ENCODE measurements around the gene RNU1-2. TPM values are rescaled to one million over a fixed set of nuclear protein-coding genes. Genes with fewer than 3 reads are reported as not detected.
A peak's percentile ranks its signal among the peaks of the same experiment; 100 is the strongest.
"Not testable (repeated sequence)": the region's sequence is repeated elsewhere in the genome, so short reads cannot be mapped to it uniquely, and the experiment has no call there.

Gene RNU1-2
- total and polyA plus RNA-seq, 7 experiments from 2014 or later: 2,341 to 4,458 (median 3,337) TPM; not detected in 2

DNA sequence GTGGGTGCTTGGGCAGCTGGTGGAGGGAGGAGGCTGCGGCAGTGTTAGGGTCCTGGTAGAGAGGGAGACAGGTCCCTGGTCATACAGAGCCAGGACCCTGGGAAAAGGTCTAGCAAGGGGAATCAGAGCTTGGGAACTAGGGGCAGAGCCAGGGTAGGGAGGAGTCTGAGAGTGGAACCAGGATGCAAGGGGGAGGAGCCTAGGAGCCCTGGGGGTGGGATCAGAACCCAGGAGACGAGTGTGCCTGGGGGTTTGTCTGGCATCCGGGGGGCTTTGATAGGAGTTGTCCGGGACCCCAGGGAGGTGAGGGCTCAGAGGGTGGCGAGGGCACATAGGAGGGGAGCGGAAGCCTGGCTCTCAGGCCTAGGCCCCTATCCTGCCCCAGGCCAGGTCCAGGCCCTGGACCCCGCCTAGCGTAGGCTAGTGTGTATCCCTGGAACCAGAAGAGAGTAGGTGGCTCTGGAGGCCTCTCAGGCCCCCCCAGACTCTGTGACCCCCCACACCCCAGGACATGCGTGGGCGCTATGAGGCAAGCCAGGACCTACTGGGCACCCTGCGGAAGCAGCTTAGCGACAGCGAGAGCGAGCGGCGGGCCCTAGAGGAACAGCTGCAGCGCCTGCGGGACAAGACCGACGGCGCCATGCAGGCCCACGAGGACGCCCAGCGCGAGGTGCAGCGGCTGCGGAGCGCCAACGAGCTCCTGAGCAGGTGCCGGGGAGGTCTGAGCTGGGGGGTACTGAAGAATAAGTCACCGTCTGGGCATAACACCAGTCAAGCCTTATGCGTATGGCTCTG lies 43.8 kb downstream of the RNU1-2 start:
- H3K27ac Mint-ChIP-seq; H3K4me3 Mint-ChIP-seq; intact Hi-C loops (cut with micrococcal nuclease); H3K9me3 ChIP-seq (ENCODE audit: control insufficient read depth in 2 of 3, low read length in 3 of 3); H3K27me3 ChIP-seq (ENCODE audit: control insufficient read depth in 2 of 2, insufficient read depth in 2 of 2, low read length in 2 of 2); H3K9me3 Mint-ChIP-seq; H3K4me1 ChIP-seq (ENCODE audit: control insufficient read depth in 2 of 2, insufficient read depth in 2 of 2, low read length in 2 of 2); H3K4me3 ChIP-seq (ENCODE audit: low read length); H3K27me3 Mint-ChIP-seq; DNase-seq; H3K4me1 Mint-ChIP-seq; CTCF ChIA-PET; H3K27ac ChIP-seq (ENCODE audit: low read depth, low read length); POLR2A ChIA-PET: not testable (repeated sequence)
- peaks cover 0 to 30% (median 11%) of the 10 kb centered on the region in 5 donors for H3K36me3 Mint-ChIP-seq
- H3K36me3 ChIP-seq (ENCODE audit: control insufficient read depth in 2 of 3, insufficient read depth in 3 of 3, low read length in 3 of 3): peaks cover 0 to 56% (median 0%) of the 10 kb centered on the region in 3 experiments
- ATAC-seq: peak; percentile 29

GRCh38 chr1:16944038-16944437 lies 48.3 kb downstream of the RNU1-2 start:
- DNase-seq (no peak), ATAC-seq (no peak)
- Mint-ChIP-seq H3K9me3 (no peaks in the 10 kb centered on the region), H3K27me3 (no peaks in the 10 kb centered on the region), H3K4me3 (no peak overlapping the region), H3K27ac (peak overlapping the region in 1 of 9 donors; percentile 54), H3K4me1 (peaks cover 0 to 5% (median 0%) of the 10 kb centered on the region in 7 donors), H3K36me3 (peaks cover 0 to 30% (median 12%) of the 10 kb centered on the region in 5 donors)
- POLR2A ChIA-PET: no interaction called here
- intact Hi-C loops (cut with micrococcal nuclease): no loop called here
- CTCF ChIA-PET: no interaction called here
- Histone ChIP-seq H3K27ac (ENCODE audit: low read depth, low read length) (no peak overlapping the region), H3K9me3 (ENCODE audit: control insufficient read depth in 2 of 3, low read length in 3 of 3) (no peaks in the 10 kb centered on the region), H3K27me3 (ENCODE audit: control insufficient read depth in 2 of 2, insufficient read depth in 2 of 2, low read length in 2 of 2) (no peaks in the 10 kb centered on the region), H3K4me1 (ENCODE audit: control insufficient read depth in 2 of 2, insufficient read depth in 2 of 2, low read length in 2 of 2) (no peaks in the 10 kb centered on the region), H3K4me3 (ENCODE audit: low read length) (no peak overlapping the region), H3K36me3 (ENCODE audit: control insufficient read depth in 2 of 3, insufficient read depth in 3 of 3, low read length in 3 of 3) (peaks cover 0 to 51% (median 0%) of the 10 kb centered on the region in 3 experiments)

DNA sequence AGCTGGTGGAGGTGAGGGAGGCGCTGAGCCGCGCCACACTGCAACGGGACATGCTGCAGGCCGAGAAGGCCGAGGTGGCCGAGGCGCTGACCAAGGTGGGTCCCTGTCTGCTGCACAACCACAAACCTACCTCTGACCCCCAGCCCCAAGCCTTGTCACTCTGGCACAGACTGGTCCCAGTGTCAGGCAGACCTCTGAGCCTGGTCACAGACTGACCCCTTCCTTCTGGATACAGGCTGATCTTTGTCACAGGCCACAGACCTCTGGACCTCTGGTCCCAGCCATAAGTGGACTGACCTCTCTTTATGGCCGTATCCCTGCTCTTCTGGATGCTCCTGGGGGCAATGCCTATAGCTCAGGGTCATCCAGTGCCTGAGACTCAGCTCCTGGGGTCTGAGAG lies 49.7 kb downstream of the RNU1-2 start:
- H3K9me3 Mint-ChIP-seq; H3K4me1 Mint-ChIP-seq; H3K27me3 Mint-ChIP-seq; H3K4me3 ChIP-seq (ENCODE audit: low read length); H3K9me3 ChIP-seq (ENCODE audit: control insufficient read depth in 2 of 3, low read length in 3 of 3); POLR2A ChIA-PET; H3K4me1 ChIP-seq (ENCODE audit: control insufficient read depth in 2 of 2, insufficient read depth in 2 of 2, low read length in 2 of 2); intact Hi-C loops (cut with micrococcal nuclease); H3K4me3 Mint-ChIP-seq; CTCF ChIA-PET; H3K27ac ChIP-seq (ENCODE audit: low read depth, low read length); DNase-seq; H3K27ac Mint-ChIP-seq; H3K27me3 ChIP-seq (ENCODE audit: control insufficient read depth in 2 of 2, insufficient read depth in 2 of 2, low read length in 2 of 2): not testable (repeated sequence)
- ATAC-seq: peak; percentile 12
- H3K36me3 ChIP-seq (ENCODE audit: control insufficient read depth in 2 of 3, insufficient read depth in 3 of 3, low read length in 3 of 3): peaks cover 0 to 44% (median 0%) of the 10 kb centered on the region in 3 experiments
- peaks cover 0 to 30% (median 12%) of the 10 kb centered on the region in 5 donors for H3K36me3 Mint-ChIP-seq

Small RNAs within 50 kb of the gene (microRNA-seq; reads per million reads assigned to microRNA genes)
- gene MIR3675 (ENCODE audit: borderline microRNAs expressed): not detected

Other genes with a start within 250 kb of the RNU1-2 start
- gene RNU1-3, start 229.0 kb upstream of the RNU1-2 start, total RNA-seq: 1,000 to 10,000 TPM; 2,341 to 4,458 (median 3,337) TPM
- gene RNU1-3, start 229.0 kb upstream of the RNU1-2 start, polyA plus RNA-seq: not detected
- gene RNU1-4, start 155.5 kb upstream of the RNU1-2 start, total RNA-seq: 1,000 to 10,000 TPM; 2,341 to 4,458 (median 3,337) TPM
- gene RNU1-4, start 155.5 kb upstream of the RNU1-2 start, polyA plus RNA-seq: not detected
- 10 to 100 TPM; 33.8 to 84.8 (median 62.7) TPM for gene CROCC, start 26.0 kb downstream of the RNU1-2 start, total RNA-seq
- gene CROCC, start 26.0 kb downstream of the RNU1-2 start, polyA plus RNA-seq: 1 to 10 TPM; 1.4 to 6.8 TPM
- gene MFAP2, start 84.6 kb downstream of the RNU1-2 start, total RNA-seq: not detected
- under 1 TPM in 1 of 2 donors, not detected in 1; 0.76 TPM for gene MFAP2, start 84.6 kb downstream of the RNU1-2 start, polyA plus RNA-seq
- 10 to 100 TPM; 32.9 to 57.4 (median 42.1) TPM for gene ATP13A2, start 115.9 kb downstream of the RNU1-2 start, total RNA-seq
- gene ATP13A2, start 115.9 kb downstream of the RNU1-2 start, polyA plus RNA-seq: 10 to 100 TPM; 25.6 to 59.1 TPM
- 10 to 100 TPM; 53.3 to 81.3 (median 61.1) TPM for gene SDHB, start 158.1 kb downstream of the RNU1-2 start, total RNA-seq
- 100 to 1,000 TPM; 127 to 147 TPM for gene SDHB, start 158.1 kb downstream of the RNU1-2 start, polyA plus RNA-seq
- 10 to 100 TPM in 1 of 5 experiments, 1 to 10 TPM in 1, under 1 TPM in 3; 0.08 to 11.2 (median 0.12) TPM for gene PADI2, start 223.5 kb downstream of the RNU1-2 start, total RNA-seq
- gene PADI2, start 223.5 kb downstream of the RNU1-2 start, polyA plus RNA-seq: not detected

Measured in naive thymus-derived CD4-positive, alpha-beta T cell (primary cell).